ENCODE results near the gene STXBP6. TPM values are rescaled to one million over a fixed set of nuclear protein-coding genes. Genes with fewer than 3 reads are reported as not detected.

The STXBP6 gene
- total RNA-seq, 2 donors from 2014 or later = 19.9 to 28.3 TPM

- ATAC-seq (peak; percentile 76), DNase-seq (peak in 1 of 2 donors; percentile 20)
- intact Hi-C loops (cut with DNase I, micrococcal nuclease) = no loop called here
These were observed 140.2 kb downstream of the STXBP6 start for GRCh38 chr14:24909523-24910302.

DNA sequence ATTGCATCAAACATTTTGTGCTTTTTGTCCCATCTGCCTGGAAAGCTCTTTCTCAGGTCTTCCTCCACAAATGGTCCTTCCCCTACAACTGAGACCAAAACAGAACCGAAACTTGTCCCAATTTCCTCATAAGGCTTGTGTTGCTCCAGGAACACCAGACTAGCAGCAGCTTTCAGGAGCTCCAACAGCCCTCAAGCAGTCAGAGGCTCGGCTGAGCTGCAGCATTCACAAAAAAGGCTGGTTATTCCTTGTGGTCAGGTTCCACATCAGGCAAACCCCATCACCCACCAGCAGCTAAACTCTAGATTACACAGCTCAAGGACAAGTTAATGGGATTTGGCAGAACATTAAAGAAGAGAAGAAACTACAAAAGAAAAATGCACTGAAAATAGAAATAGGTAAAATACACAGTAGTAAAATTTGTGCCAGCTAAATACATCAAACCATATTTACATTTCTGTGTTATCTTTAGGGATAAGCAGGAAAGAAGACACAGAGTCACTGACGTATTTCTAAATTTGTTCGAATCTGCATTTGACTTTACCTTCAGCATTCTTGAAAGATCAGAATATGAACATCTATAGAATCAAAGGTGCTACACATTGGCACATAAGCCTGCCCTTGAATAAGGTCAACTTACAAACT, 141.2 kb downstream of the STXBP6 start:
- no peak for ATAC-seq
- intact Hi-C loops (cut with DNase I, micrococcal nuclease) = no loop called here
- DNase-seq = peak in 1 of 2 donors; percentile 39

DNA sequence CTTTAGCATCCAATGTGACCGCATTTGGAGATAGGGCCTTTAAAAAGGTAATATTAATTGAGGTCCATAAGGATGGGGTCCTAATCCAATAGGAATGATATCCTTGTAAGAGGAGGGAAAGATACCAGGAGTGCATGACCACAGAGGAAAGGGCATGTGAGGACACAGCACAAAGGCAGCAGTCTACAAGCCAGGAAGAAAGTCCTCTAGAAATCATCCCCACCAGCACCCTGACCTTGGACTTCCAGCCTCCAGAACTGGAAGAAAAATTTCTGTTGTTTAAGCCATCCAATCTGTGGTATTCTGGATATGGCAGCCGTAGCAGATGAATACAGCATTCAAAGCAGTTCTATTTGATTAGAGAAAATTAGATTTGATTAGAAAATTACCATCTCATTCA, 145.4 kb downstream of the STXBP6 start:
- ATAC-seq (no peak), DNase-seq (no peak)
- intact Hi-C loops (cut with DNase I, micrococcal nuclease) = no loop called here

DNA sequence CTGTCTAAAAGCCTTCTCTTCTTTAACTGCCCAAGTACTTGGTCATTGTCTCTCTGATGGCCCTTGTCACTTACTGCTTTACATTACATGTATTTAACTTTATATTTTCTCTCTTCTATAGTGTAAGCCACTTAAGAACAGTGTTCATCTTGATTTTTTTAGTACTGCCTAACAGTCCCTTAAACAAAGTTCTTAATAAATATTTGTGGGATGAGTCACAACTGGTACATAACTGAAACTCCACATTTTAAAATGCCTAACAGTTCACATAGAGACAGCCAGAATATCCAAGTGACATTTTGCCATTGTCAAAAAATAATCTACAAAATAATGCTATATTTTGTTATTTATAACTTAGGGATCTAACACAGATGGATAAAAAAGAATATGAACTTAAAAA, 146.6 kb downstream of the STXBP6 start:
- ATAC-seq = no peak
- intact Hi-C loops (cut with DNase I, micrococcal nuclease) = no loop called here

GRCh38 chr14:24900269-24901100, 149.5 kb downstream of the STXBP6 start:
- intact Hi-C loops (cut with DNase I, micrococcal nuclease) = no loop called here
- ATAC-seq = peak; percentile 76
- no peak for DNase-seq

More for the DNA sequence above, 146.6 kb downstream of the STXBP6 start:
- DNase-seq = no peak

GRCh38 chr14:24897793-24898192, 152.2 kb downstream of the STXBP6 start:
- ATAC-seq = no peak
- intact Hi-C loops (cut with DNase I, micrococcal nuclease) = no loop called here
- DNase-seq = no peak

DNA sequence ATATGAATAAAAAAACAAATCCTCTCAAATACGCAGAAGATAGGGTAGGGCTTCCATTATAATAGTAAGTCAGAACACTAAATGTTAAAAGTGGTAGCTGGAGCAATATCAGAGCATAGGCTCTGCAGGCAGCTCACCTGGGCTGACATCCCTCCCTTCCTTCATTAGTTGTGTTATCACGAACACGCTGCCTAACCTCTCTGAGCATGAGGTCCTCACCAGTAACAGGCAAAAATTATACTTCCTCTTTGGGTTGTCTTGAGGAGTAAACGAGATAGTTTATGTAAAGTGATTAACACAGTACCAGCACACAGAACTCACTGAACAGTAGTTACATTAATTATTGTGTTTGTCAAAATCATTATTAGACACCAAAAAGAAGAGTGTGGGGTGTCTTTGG, 154.3 kb downstream of the STXBP6 start:
- DNase-seq (no peak), ATAC-seq (no peak)

GRCh38 chr14:24895243-24895583, 154.7 kb downstream of the STXBP6 start:
- DNase-seq = no peak
- no peak for ATAC-seq
- intact Hi-C loops (cut with DNase I, micrococcal nuclease) = no loop called here

More for the DNA sequence above, 154.3 kb downstream of the STXBP6 start:
- intact Hi-C loops (cut with DNase I, micrococcal nuclease) = no loop called here

DNA sequence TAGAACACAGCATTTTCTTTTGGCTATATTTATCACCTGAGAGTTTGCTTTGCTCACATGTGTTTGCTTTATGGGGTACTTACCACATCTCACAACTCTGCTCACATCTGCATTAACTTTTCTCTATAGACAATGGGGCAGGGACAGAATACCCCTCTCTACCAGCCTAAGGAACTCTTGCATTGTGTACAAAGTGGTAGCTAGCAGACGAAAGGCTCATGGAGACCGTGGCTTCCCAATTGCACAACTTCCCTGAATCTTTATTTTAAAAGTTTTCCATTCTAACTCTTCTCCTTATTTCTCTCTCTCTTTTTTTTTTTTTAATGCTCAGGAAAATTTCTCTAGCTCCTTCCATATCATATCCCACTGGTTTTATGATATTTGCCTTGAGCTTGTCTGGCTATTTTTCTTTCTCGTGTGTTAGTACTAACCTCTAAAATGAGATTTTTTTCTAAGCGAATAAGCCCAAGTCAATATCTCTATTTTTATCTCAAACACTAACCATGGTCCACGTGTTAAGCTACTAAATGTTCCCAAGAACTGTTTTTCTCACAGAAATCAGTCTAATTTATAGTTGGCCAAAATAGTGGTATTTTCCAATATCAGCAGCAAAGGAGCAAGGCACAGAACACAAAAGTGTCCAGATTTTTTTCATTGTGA, 155.2 kb downstream of the STXBP6 start:
- intact Hi-C loops (cut with DNase I, micrococcal nuclease) = no loop called here
- ATAC-seq (no peak), DNase-seq (no peak)

- ATAC-seq = no peak
- DNase-seq = no peak
- intact Hi-C loops (cut with DNase I, micrococcal nuclease) = no loop called here
These were observed 157.4 kb downstream of the STXBP6 start for GRCh38 chr14:24892497-24893051.

DNA sequence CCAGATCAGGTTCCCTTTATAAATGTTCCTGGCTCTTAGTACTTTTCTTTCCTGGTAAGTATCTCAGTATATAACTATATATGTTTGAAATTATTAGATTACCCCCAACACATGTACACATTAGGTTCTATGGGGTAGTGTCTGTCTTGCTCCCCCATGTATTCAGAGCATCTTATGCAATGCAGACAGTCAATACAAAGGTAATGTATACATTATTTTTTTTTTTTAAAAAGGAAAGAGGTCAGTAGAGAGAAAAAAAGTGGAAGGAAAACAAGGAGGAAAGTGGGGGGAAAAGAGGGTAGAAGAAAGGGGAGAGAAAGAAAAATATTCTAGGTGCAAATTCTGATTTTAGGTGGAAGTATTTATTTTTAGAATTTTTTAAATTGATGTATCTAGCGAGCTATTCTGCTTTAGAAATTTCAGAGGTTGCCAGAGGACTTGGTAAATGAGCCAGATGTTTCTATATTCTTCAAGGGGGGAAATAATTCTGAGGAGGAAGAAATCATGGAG, 157.9 kb downstream of the STXBP6 start:
- intact Hi-C loops (cut with DNase I, micrococcal nuclease) = no loop called here
- ATAC-seq (no peak), DNase-seq (no peak)

DNA sequence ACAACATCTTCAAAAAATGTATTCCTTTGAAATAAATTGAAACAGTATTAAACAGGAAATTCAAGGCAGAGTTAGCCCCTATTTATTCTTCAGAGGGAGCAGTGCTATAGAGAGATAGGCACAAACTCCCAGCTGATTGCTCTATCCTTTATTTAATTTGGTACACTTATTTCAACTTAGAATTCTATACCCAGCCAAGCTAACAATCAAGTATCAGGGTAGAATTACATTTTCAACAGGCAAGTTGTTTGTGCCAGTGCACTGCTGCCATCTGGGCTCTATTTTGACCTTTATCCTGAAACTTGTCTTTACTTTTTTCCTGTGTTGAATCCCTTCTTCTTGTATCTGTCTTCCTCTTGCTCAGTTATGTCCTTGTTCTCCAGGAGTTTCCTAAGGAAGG, 159.2 kb downstream of the STXBP6 start:
- ATAC-seq (no peak), DNase-seq (no peak)
- intact Hi-C loops (cut with DNase I, micrococcal nuclease) = no loop called here

DNA sequence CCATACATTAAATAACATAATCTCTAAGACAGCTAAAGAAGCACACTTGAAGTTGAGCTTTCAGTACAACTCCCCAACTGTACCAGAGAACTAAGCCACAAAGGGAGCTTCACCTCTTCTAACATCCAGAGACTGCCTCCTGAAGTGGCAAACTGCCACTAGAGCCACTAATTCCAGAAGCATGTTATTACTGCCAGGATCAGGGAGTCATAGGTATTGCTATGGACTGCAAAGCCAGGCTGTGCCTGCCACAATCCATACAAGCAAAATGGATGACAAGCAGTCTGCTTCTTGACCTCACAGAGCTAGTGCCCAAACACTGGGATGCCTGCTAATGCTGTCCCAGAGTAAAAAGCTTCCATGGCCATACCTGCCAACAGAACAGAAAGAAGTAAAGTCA, 160.1 kb downstream of the STXBP6 start:
- intact Hi-C loops (cut with DNase I, micrococcal nuclease) = no loop called here
- ATAC-seq (no peak), DNase-seq (no peak)

GRCh38 chr14:24888532-24888931, 161.4 kb downstream of the STXBP6 start:
- ATAC-seq (no peak), DNase-seq (no peak)
- intact Hi-C loops (cut with DNase I, micrococcal nuclease) = no loop called here

GRCh38 chr14:24887623-24888304, 162.2 kb downstream of the STXBP6 start:
- DNase-seq (no peak), ATAC-seq (no peak)
- intact Hi-C loops (cut with DNase I, micrococcal nuclease) = no loop called here

DNA sequence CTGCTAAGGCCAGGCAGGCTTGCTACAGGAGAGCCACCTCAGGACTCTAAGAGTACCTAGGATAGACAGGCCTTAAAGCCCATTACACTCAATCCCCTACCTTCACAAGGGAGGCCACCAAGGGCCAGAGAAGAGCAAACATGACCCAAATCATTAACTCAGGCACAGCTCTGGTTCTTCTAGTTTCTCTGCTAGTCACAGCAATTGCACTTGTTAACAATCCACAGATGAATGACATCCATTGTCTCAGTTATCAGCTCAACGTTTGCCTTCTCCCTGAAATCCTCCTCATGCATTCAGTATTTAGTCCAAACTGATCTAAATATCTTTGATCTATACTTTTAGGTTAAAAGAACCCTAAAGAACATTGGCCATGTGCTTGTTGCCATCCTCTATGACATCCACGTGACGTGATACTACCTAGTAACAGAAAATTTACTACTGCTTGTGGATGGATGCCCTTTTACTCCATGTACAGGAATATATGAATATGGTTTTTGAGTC, 164.5 kb downstream of the STXBP6 start:
- peak; percentile 72 for ATAC-seq

GRCh38 chr14:24883576-24883975, 166.4 kb downstream of the STXBP6 start:
- ATAC-seq (no peak), DNase-seq (no peak)
- intact Hi-C loops (cut with DNase I, micrococcal nuclease) = no loop called here

More for the DNA sequence above, 164.5 kb downstream of the STXBP6 start:
- DNase-seq = no peak
- intact Hi-C loops (cut with DNase I, micrococcal nuclease) = no loop called here
